H1 (cell line): Measurements from ENCODE around the gene GAS2L1. TPM values are rescaled to one million over a fixed set of nuclear protein-coding genes. Genes with fewer than 3 reads are reported as not detected.

Experiments
- BRCA1 ChIP-seq: IDR thresholded peaks from 2 replicates; pipeline ENCODE4 v1.6.1; 2012; ENCODE audit warnings: low read depth, low read length, improper control_type of control experiment
- polyA plus RNA-seq, 7 experiments: library from polyadenylated mRNA; depleted of rRNA in 3 of 7; stranded (reverse) in 5 of 7; unstranded in 2 of 7; fragments of >200 nt in 5 of 7; fragments of 200-250 nt in 2 of 7; gene quantifications; 1 replicate in 5 of 7; 2 replicates in 1 of 7; 4 replicates in 1 of 7; pipeline versions ENCODE4 v1.2.1 to v1.2.3, GENCODE V29; 2011 to 2013; ENCODE audit warnings: missing spikeins in 2 of 7, mixed read lengths in 2 of 7
- total RNA-seq: library from RNA; stranded (reverse); fragmentation: NEBNext Ultra II Directional; extraction: Animal tissue kit (Norgen Biotek cat#: 25700); gene quantifications from 2 replicates; pipeline ENCODE4 v1.2.1, GENCODE V29; 2021
- TF ChIP-seq, protein P1 (sequence below): fragments of 300-600 bp; sonication (generic); IDR thresholded peaks from 2 replicates; pipeline ENCODE4 v1.7.1; 2012; ENCODE audit warnings: low read length, moderate library complexity, mild to moderate bottlenecking, inconsistent platforms; ENCODE audit not compliant: insufficient replicate concordance

The GAS2L1 gene
- total and polyA plus RNA-seq, 2 of the 8 experiments (the other 6 are each of a cell fraction or from before 2014, with no cell fraction given): 3.6 to 10.1 TPM

DNA sequence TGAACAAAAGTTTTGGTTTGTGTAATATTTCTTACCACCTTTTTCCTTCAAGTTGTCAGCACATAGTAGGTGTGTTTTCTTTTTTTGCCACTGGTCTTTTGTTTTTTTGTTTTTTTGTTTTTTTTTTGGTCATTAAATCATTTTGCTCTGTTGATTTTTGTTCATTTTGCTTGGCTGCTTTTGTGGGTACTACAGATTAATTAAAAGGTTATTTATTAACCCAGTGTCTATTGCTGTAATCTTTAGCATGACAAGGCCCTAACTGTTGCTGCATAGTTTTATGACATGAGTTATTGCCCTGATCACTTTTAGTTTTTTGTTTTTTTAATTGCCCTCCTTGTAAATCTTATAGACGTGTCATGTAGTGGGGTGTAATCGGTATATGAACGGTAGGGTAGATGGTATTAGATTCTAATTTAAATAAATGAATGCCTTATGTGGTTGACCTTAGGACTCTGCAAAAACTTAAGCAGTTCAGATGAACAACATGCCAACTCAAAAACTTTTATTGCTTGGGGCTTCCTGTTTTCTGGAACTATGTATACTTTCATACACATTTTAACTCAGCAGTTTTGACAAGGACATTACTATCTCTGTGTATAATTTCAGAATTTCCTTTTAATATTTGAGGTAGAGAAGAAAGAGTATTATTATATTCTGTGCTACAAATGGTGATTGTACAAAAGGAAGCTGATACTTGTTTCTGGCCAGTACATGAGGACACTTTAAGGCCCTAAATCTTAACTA is 30.5 kb upstream of the GAS2L1 start (continued):
- TF ChIP-seq, protein P1, sequence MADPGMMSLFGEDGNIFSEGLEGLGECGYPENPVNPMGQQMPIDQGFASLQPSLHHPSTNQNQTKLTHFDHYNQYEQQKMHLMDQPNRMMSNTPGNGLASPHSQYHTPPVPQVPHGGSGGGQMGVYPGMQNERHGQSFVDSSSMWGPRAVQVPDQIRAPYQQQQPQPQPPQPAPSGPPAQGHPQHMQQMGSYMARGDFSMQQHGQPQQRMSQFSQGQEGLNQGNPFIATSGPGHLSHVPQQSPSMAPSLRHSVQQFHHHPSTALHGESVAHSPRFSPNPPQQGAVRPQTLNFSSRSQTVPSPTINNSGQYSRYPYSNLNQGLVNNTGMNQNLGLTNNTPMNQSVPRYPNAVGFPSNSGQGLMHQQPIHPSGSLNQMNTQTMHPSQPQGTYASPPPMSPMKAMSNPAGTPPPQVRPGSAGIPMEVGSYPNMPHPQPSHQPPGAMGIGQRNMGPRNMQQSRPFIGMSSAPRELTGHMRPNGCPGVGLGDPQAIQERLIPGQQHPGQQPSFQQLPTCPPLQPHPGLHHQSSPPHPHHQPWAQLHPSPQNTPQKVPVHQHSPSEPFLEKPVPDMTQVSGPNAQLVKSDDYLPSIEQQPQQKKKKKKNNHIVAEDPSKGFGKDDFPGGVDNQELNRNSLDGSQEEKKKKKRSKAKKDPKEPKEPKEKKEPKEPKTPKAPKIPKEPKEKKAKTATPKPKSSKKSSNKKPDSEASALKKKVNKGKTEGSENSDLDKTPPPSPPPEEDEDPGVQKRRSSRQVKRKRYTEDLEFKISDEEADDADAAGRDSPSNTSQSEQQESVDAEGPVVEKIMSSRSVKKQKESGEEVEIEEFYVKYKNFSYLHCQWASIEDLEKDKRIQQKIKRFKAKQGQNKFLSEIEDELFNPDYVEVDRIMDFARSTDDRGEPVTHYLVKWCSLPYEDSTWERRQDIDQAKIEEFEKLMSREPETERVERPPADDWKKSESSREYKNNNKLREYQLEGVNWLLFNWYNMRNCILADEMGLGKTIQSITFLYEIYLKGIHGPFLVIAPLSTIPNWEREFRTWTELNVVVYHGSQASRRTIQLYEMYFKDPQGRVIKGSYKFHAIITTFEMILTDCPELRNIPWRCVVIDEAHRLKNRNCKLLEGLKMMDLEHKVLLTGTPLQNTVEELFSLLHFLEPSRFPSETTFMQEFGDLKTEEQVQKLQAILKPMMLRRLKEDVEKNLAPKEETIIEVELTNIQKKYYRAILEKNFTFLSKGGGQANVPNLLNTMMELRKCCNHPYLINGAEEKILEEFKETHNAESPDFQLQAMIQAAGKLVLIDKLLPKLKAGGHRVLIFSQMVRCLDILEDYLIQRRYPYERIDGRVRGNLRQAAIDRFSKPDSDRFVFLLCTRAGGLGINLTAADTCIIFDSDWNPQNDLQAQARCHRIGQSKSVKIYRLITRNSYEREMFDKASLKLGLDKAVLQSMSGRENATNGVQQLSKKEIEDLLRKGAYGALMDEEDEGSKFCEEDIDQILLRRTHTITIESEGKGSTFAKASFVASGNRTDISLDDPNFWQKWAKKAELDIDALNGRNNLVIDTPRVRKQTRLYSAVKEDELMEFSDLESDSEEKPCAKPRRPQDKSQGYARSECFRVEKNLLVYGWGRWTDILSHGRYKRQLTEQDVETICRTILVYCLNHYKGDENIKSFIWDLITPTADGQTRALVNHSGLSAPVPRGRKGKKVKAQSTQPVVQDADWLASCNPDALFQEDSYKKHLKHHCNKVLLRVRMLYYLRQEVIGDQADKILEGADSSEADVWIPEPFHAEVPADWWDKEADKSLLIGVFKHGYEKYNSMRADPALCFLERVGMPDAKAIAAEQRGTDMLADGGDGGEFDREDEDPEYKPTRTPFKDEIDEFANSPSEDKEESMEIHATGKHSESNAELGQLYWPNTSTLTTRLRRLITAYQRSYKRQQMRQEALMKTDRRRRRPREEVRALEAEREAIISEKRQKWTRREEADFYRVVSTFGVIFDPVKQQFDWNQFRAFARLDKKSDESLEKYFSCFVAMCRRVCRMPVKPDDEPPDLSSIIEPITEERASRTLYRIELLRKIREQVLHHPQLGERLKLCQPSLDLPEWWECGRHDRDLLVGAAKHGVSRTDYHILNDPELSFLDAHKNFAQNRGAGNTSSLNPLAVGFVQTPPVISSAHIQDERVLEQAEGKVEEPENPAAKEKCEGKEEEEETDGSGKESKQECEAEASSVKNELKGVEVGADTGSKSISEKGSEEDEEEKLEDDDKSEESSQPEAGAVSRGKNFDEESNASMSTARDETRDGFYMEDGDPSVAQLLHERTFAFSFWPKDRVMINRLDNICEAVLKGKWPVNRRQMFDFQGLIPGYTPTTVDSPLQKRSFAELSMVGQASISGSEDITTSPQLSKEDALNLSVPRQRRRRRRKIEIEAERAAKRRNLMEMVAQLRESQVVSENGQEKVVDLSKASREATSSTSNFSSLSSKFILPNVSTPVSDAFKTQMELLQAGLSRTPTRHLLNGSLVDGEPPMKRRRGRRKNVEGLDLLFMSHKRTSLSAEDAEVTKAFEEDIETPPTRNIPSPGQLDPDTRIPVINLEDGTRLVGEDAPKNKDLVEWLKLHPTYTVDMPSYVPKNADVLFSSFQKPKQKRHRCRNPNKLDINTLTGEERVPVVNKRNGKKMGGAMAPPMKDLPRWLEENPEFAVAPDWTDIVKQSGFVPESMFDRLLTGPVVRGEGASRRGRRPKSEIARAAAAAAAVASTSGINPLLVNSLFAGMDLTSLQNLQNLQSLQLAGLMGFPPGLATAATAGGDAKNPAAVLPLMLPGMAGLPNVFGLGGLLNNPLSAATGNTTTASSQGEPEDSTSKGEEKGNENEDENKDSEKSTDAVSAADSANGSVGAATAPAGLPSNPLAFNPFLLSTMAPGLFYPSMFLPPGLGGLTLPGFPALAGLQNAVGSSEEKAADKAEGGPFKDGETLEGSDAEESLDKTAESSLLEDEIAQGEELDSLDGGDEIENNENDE: no peak
- no peak for TF ChIP-seq BRCA1
